GM23338 (cell line): Measurements from ENCODE around the gene SYNE4. TPM values are rescaled to one million over a fixed set of nuclear protein-coding genes. Genes with fewer than 3 reads are reported as not detected.
"Not testable (repeated sequence)": the region's sequence is repeated elsewhere in the genome, so short reads cannot be mapped to it uniquely, and the experiment has no call there.

Experiments
- ATAC-seq: fragments of 200-7000 bp; cut with Tn5 transposase; 3 replicates; pipeline ENCODE4 v1.9.1; 2020
- DNase-seq: peaks from one replicate; pipeline ENCODE4 v3.0.0-alpha.2; 2015; ENCODE audit warnings: low spot score
- H2AFZ ChIP-seq: fragments of 200-600 bp; sonication (generic); 2 replicates; pipeline ENCODE4 v1.8.0; 2016; ENCODE audit warnings: antibody characterized with exemption, mild to moderate bottlenecking, moderate library complexity
- H3F3A ChIP-seq: fragments of 200-600 bp; sonication (generic); replicated peaks from 2 replicates; pipeline ENCODE4 v1.8.0; 2017; ENCODE audit warnings: antibody characterized with exemption, mixed run types, low read depth
- H3K27ac ChIP-seq: fragments of 200-600 bp; sonication (generic); 2 replicates; pipeline ENCODE4 v1.6.1; 2016; ENCODE audit warnings: low read depth
- H3K27me3 ChIP-seq: fragments of 200-600 bp; sonication (generic); 2 replicates; pipeline ENCODE4 v1.8.0; 2016; ENCODE audit warnings: mild to moderate bottlenecking, mixed run types, moderate library complexity; ENCODE audit not compliant: insufficient read depth
- H3K36me3 ChIP-seq: fragments of 200-600 bp; sonication (generic); 2 replicates; pipeline ENCODE4 v1.8.0; 2016; ENCODE audit warnings: mild to moderate bottlenecking; ENCODE audit not compliant: insufficient read depth
- H3K4me1 ChIP-seq: fragments of 200-600 bp; sonication (generic); 2 replicates; pipeline ENCODE4 v1.8.0; 2016; ENCODE audit warnings: mild to moderate bottlenecking, moderate library complexity; ENCODE audit not compliant: insufficient read depth
- H3K4me2 ChIP-seq: fragments of 200-600 bp; sonication (generic); 2 replicates; pipeline ENCODE4 v1.7.1; 2017; ENCODE audit warnings: mixed run types
- H3K4me3 ChIP-seq: fragments of 200-600 bp; sonication (generic); 2 replicates; pipeline ENCODE4 v1.6.1; 2016; ENCODE audit warnings: mixed run types
- H3K79me2 ChIP-seq: fragments of 200-600 bp; sonication (generic); replicated peaks from 2 replicates; pipeline ENCODE4 v1.8.0; 2017; ENCODE audit warnings: mild to moderate bottlenecking; ENCODE audit not compliant: insufficient read depth
- H3K9me2 ChIP-seq: fragments of 200-600 bp; sonication (generic); 2 replicates; pipeline ENCODE4 v1.8.0; 2017; ENCODE audit not compliant: insufficient read depth
- H4K20me1 ChIP-seq: fragments of 200-600 bp; sonication (generic); replicated peaks from 2 replicates; pipeline ENCODE4 v1.8.0; 2017; ENCODE audit warnings: mild to moderate bottlenecking; ENCODE audit not compliant: insufficient read depth
- H3K27ac Mint-ChIP-seq: 2 replicates; pipeline ENCODE4 v1.8.0; 2020; ENCODE audit warnings: inconsistent platforms, mild to moderate bottlenecking, moderate library complexity, mixed read lengths
- H3K27me3 Mint-ChIP-seq: 3 replicates; pipeline ENCODE4 v1.8.0; 2022; ENCODE audit warnings: low read depth, mild to moderate bottlenecking, moderate library complexity, mixed read lengths, inconsistent platforms; ENCODE audit not compliant: insufficient read depth, poor library complexity
- H3K36me3 Mint-ChIP-seq: 3 replicates; pipeline ENCODE4 v1.8.0; 2021; ENCODE audit warnings: low read depth, mild to moderate bottlenecking, inconsistent platforms, moderate library complexity, mixed read lengths
- H3K4me1 Mint-ChIP-seq: 3 replicates; pipeline ENCODE4 v1.8.0; 2020; ENCODE audit warnings: mild to moderate bottlenecking, inconsistent platforms, mixed read lengths
- H3K4me3 Mint-ChIP-seq: 3 replicates; pipeline ENCODE4 v1.8.0; 2021; ENCODE audit warnings: moderate library complexity, mild to moderate bottlenecking, inconsistent platforms, mixed read lengths
- H3K9me3 Mint-ChIP-seq: 3 replicates; pipeline ENCODE4 v1.8.0; 2020; ENCODE audit warnings: moderate library complexity, mild to moderate bottlenecking, inconsistent platforms, mixed read lengths
- CREB1 ChIP-seq: fragments of 250-450 bp; sonication (Bioruptor Pico); IDR thresholded peaks from 2 replicates; pipeline ENCODE4 v1.5.0; 2020; ENCODE audit warnings: low read depth, mild to moderate bottlenecking, moderate library complexity
- NANOG ChIP-seq: IDR thresholded peaks from 2 replicates; pipeline ENCODE4 v1.6.1; 2016; ENCODE audit warnings: antibody characterized with exemption, borderline replicate concordance
- STAT1 ChIP-seq: IDR thresholded peaks from one replicate; pipeline ENCODE4 v1.6.1; 2016; ENCODE audit warnings: antibody characterized with exemption; ENCODE audit not compliant: unreplicated experiment
- ZNF331 ChIP-seq: fragments of 250-450 bp; sonication (Bioruptor Pico); IDR thresholded peaks from 2 replicates; pipeline ENCODE4 v1.5.0; 2020; ENCODE audit warnings: low read depth, mild to moderate bottlenecking, moderate library complexity
- polyA plus RNA-seq: library from polyadenylated mRNA; unstranded; fragments of >200 nt; fragmentation: Nextera tagmentation; extraction: Ambion mirVana; gene quantifications from 2 replicates; pipeline ENCODE4 v1.2.1, GENCODE V29; 2016
- total RNA-seq: library from RNA; depleted of rRNA; stranded (reverse); fragments of >200 nt; shearing (Covaris generic); gene quantifications from 2 replicates; pipeline ENCODE4 v1.2.3, GENCODE V29; 2014
- TF ChIP-seq, protein P1 (sequence below): fragments of 250-450 bp; sonication (Bioruptor Pico); IDR thresholded peaks from 2 replicates; pipeline ENCODE4 v1.5.0; 2020; ENCODE audit warnings: mild to moderate bottlenecking, moderate library complexity
- TF ChIP-seq, protein P2 (sequence below): IDR thresholded peaks from 2 replicates; pipeline ENCODE4 v1.6.1; 2016; ENCODE audit warnings: antibody characterized with exemption
- TF ChIP-seq, protein P3 (sequence below), 2 experiments: fragments of 200-600 bp in 1 of 2; sonication (generic) in 1 of 2; conservative IDR thresholded peaks; 2 replicates each; pipeline versions ENCODE4 v1.5.1 to v1.6.1; 2016 to 2017; ENCODE audit warnings: antibody characterized with exemption in 2 of 2, low read depth in 2 of 2, mild to moderate bottlenecking in 2 of 2, moderate library complexity in 1 of 2
- TF ChIP-seq, protein P4 (sequence below): IDR thresholded peaks from one replicate; pipeline ENCODE4 v1.6.1; 2018; ENCODE audit warnings: antibody characterized with exemption; ENCODE audit not compliant: unreplicated experiment

SYNE4 gene
- total and polyA plus RNA-seq, 2 experiments from 2014 or later, result 26.1 to 49.8 TPM

DNA sequence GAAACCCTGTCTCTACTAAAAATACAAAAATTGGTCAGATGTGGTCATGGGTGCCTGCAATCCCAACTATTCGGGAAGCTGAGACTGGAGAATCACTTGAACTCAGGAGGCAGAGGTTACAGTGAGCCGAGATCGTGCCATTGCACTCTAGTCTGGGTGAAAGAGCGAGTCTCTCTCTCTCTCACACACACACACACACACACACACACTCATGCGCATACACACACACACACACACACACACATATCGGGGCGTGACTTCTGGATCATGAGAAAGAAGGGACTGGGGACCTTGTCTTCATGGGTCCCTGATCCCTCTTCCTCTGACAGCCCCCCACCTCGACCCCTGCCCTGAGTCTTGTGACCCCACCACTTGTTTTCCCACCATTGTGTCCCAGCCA is 25.4 kb downstream of the SYNE4 start (continued):
- TF ChIP-seq, protein P1, sequence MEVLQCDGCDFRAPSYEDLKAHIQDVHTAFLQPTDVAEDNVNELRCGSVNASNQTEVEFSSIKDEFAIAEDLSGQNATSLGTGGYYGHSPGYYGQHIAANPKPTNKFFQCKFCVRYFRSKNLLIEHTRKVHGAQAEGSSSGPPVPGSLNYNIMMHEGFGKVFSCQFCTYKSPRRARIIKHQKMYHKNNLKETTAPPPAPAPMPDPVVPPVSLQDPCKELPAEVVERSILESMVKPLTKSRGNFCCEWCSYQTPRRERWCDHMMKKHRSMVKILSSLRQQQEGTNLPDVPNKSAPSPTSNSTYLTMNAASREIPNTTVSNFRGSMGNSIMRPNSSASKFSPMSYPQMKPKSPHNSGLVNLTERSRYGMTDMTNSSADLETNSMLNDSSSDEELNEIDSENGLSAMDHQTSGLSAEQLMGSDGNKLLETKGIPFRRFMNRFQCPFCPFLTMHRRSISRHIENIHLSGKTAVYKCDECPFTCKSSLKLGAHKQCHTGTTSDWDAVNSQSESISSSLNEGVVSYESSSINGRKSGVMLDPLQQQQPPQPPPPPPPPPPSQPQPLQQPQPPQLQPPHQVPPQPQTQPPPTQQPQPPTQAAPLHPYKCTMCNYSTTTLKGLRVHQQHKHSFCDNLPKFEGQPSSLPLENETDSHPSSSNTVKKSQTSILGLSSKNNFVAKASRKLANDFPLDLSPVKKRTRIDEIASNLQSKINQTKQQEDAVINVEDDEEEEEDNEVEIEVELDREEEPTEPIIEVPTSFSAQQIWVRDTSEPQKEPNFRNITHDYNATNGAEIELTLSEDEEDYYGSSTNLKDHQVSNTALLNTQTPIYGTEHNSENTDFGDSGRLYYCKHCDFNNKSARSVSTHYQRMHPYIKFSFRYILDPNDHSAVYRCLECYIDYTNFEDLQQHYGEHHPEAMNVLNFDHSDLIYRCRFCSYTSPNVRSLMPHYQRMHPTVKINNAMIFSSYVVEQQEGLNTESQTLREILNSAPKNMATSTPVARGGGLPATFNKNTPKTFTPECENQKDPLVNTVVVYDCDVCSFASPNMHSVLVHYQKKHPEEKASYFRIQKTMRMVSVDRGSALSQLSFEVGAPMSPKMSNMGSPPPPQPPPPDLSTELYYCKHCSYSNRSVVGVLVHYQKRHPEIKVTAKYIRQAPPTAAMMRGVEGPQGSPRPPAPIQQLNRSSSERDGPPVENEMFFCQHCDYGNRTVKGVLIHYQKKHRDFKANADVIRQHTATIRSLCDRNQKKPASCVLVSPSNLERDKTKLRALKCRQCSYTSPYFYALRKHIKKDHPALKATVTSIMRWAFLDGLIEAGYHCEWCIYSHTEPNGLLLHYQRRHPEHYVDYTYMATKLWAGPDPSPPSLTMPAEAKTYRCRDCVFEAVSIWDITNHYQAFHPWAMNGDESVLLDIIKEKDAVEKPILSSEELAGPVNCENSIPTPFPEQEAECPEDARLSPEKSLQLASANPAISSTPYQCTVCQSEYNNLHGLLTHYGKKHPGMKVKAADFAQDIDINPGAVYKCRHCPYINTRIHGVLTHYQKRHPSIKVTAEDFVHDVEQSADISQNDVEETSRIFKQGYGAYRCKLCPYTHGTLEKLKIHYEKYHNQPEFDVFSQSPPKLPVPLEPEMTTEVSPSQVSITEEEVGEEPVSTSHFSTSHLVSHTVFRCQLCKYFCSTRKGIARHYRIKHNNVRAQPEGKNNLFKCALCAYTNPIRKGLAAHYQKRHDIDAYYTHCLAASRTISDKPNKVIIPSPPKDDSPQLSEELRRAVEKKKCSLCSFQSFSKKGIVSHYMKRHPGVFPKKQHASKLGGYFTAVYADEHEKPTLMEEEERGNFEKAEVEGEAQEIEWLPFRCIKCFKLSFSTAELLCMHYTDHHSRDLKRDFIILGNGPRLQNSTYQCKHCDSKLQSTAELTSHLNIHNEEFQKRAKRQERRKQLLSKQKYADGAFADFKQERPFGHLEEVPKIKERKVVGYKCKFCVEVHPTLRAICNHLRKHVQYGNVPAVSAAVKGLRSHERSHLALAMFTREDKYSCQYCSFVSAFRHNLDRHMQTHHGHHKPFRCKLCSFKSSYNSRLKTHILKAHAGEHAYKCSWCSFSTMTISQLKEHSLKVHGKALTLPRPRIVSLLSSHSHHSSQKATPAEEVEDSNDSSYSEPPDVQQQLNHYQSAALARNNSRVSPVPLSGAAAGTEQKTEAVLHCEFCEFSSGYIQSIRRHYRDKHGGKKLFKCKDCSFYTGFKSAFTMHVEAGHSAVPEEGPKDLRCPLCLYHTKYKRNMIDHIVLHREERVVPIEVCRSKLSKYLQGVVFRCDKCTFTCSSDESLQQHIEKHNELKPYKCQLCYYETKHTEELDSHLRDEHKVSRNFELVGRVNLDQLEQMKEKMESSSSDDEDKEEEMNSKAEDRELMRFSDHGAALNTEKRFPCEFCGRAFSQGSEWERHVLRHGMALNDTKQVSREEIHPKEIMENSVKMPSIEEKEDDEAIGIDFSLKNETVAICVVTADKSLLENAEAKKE (CRISPR knock-in tag), result no peak
- TF ChIP-seq ZNF331 (no peak), STAT1 (no peak), NANOG (no peak), CREB1 (CRISPR knock-in tag) (no peak)
- TF ChIP-seq, protein P2, sequence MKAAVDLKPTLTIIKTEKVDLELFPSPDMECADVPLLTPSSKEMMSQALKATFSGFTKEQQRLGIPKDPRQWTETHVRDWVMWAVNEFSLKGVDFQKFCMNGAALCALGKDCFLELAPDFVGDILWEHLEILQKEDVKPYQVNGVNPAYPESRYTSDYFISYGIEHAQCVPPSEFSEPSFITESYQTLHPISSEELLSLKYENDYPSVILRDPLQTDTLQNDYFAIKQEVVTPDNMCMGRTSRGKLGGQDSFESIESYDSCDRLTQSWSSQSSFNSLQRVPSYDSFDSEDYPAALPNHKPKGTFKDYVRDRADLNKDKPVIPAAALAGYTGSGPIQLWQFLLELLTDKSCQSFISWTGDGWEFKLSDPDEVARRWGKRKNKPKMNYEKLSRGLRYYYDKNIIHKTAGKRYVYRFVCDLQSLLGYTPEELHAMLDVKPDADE, result no peak
- TF ChIP-seq, protein P3, sequence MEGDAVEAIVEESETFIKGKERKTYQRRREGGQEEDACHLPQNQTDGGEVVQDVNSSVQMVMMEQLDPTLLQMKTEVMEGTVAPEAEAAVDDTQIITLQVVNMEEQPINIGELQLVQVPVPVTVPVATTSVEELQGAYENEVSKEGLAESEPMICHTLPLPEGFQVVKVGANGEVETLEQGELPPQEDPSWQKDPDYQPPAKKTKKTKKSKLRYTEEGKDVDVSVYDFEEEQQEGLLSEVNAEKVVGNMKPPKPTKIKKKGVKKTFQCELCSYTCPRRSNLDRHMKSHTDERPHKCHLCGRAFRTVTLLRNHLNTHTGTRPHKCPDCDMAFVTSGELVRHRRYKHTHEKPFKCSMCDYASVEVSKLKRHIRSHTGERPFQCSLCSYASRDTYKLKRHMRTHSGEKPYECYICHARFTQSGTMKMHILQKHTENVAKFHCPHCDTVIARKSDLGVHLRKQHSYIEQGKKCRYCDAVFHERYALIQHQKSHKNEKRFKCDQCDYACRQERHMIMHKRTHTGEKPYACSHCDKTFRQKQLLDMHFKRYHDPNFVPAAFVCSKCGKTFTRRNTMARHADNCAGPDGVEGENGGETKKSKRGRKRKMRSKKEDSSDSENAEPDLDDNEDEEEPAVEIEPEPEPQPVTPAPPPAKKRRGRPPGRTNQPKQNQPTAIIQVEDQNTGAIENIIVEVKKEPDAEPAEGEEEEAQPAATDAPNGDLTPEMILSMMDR (conservative IDR thresholded peaks at IDR 0.05; ENCODE audit: low read depth in 2 of 2), result no peak
- TF ChIP-seq, protein P4, sequence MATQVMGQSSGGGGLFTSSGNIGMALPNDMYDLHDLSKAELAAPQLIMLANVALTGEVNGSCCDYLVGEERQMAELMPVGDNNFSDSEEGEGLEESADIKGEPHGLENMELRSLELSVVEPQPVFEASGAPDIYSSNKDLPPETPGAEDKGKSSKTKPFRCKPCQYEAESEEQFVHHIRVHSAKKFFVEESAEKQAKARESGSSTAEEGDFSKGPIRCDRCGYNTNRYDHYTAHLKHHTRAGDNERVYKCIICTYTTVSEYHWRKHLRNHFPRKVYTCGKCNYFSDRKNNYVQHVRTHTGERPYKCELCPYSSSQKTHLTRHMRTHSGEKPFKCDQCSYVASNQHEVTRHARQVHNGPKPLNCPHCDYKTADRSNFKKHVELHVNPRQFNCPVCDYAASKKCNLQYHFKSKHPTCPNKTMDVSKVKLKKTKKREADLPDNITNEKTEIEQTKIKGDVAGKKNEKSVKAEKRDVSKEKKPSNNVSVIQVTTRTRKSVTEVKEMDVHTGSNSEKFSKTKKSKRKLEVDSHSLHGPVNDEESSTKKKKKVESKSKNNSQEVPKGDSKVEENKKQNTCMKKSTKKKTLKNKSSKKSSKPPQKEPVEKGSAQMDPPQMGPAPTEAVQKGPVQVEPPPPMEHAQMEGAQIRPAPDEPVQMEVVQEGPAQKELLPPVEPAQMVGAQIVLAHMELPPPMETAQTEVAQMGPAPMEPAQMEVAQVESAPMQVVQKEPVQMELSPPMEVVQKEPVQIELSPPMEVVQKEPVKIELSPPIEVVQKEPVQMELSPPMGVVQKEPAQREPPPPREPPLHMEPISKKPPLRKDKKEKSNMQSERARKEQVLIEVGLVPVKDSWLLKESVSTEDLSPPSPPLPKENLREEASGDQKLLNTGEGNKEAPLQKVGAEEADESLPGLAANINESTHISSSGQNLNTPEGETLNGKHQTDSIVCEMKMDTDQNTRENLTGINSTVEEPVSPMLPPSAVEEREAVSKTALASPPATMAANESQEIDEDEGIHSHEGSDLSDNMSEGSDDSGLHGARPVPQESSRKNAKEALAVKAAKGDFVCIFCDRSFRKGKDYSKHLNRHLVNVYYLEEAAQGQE, result no peak

DNA sequence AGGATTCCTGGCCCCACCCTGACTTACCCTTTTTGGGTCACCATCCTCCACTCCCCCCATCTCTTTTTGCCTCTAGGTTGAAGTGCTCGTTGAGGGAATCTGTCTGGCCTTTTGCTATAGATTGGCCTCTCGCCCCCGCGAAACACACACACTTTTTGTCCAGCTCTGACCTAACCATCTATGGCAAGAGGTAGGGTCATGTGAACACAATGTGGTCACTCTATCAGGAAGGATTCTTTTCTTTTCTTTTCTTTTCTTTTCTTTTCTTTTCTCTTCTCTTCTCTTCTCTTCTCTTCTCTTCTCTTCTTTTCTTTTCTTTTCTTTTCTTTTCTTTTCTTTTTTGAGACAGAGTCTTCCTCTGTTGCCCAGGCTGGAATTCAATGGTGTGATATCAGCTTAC is 27.6 kb downstream of the SYNE4 start:
- not testable (repeated sequence) for ATAC-seq, H3K4me3 ChIP-seq
- H3K27me3 Mint-ChIP-seq, result peaks cover 24% of the 10 kb centered on the region

More for the DNA sequence above, 27.6 kb downstream of the SYNE4 start:
- not testable (repeated sequence) for H3K36me3 Mint-ChIP-seq, H3K9me3 Mint-ChIP-seq, H3K9me2 ChIP-seq, DNase-seq, H3K79me2 ChIP-seq, H3K4me2 ChIP-seq, H3F3A ChIP-seq, H3K27ac ChIP-seq, H3K4me1 ChIP-seq, H3K27me3 ChIP-seq, H3K27ac Mint-ChIP-seq, H4K20me1 ChIP-seq, H2AFZ ChIP-seq, H3K36me3 ChIP-seq, H3K4me3 Mint-ChIP-seq
- peaks cover 14% of the 10 kb centered on the region for H3K4me1 Mint-ChIP-seq
